ENCODE measurements around the gene AFAP1L2.

The AFAP1L2 gene

DNA sequence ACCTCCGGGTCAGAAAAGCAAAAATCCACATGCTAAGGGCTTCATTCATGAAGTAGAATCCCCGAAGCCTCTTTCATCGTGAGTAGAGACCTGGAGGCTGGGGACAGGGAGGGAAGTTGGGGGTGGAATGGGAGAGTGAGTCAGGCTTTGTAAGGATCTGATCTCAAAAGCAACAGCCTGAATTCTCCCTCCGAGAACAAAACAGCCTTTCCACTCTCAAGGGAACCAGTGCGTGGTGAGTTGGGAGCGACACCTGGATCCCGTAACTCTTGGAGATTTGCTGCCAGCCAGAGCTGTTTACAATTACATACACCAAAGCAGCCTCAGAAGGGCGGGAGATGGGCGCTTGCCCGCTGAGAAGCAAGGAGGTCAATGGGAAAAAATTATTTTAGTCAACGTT is 10.8 kb downstream of the AFAP1L2 start:
- Mint-ChIP-seq H3K36me3 (ENCODE audit: insufficient read depth) (no peaks in the 10 kb centered on the region), H3K27ac (ENCODE audit: low read depth) (no peak overlapping the region), H3K4me3 (no peak overlapping the region), H3K4me1 (no peaks in the 10 kb centered on the region), H3K27me3 (peaks cover 83% of the 10 kb centered on the region), H3K9me3 (no peaks in the 10 kb centered on the region)
- DNase-seq (ENCODE audit: low spot score in 2 of 2) (no peak), ATAC-seq (replicated peaks; ENCODE audit: extremely low read depth, poor library complexity, severe bottlenecking) (no peak)

GRCh38 chr10:114392112-114392835 is 12.0 kb downstream of the AFAP1L2 start:
- DNase-seq (ENCODE audit: low spot score in 2 of 2), result no peak
- no peaks in the 10 kb centered on the region for H3K36me3 Mint-ChIP-seq (ENCODE audit: insufficient read depth)
- no peak overlapping the region for H3K27ac Mint-ChIP-seq (ENCODE audit: low read depth)
- no peak for ATAC-seq (replicated peaks; ENCODE audit: extremely low read depth, poor library complexity, severe bottlenecking)
- H3K9me3 Mint-ChIP-seq, result no peaks in the 10 kb centered on the region
- peaks cover 83% of the 10 kb centered on the region for H3K27me3 Mint-ChIP-seq
- H3K4me3 Mint-ChIP-seq, result no peak overlapping the region
- H3K4me1 Mint-ChIP-seq, result no peaks in the 10 kb centered on the region

DNA sequence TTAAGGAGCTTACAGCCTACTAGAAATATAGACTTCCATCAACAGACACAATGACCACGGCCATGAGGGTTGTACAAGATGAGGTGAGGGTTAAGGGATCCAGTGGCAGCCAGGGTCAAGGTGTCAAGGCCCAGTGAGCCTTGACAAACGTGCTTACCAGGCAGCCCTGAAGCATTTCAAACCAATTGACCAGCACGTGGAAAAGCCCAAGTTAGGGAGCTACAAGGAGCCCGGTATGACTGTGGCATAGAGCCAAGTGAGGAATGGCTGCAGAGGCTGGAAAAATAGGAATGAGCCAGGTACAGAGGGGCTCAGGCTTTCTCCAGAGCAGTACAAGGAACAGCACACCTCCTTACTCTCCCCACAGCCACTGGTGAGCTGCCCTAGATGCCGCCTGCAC is 12.7 kb downstream of the AFAP1L2 start:
- ATAC-seq (replicated peaks; ENCODE audit: extremely low read depth, poor library complexity, severe bottlenecking) (no peak), DNase-seq (ENCODE audit: low spot score in 2 of 2) (no peak)
- H3K9me3 Mint-ChIP-seq, result no peaks in the 10 kb centered on the region
- H3K4me1 Mint-ChIP-seq, result no peaks in the 10 kb centered on the region
- no peak overlapping the region for H3K27ac Mint-ChIP-seq (ENCODE audit: low read depth)
- H3K27me3 Mint-ChIP-seq, result peaks cover 81% of the 10 kb centered on the region
- H3K36me3 Mint-ChIP-seq (ENCODE audit: insufficient read depth), result no peaks in the 10 kb centered on the region
- H3K4me3 Mint-ChIP-seq, result no peak overlapping the region

- Mint-ChIP-seq H3K36me3 (ENCODE audit: insufficient read depth) (peaks cover 2% of the 10 kb centered on the region), H3K4me3 (no peak overlapping the region), H3K9me3 (no peaks in the 10 kb centered on the region), H3K4me1 (no peaks in the 10 kb centered on the region), H3K27ac (ENCODE audit: low read depth) (no peak overlapping the region), H3K27me3 (peaks cover 68% of the 10 kb centered on the region)
- ATAC-seq (replicated peaks; ENCODE audit: extremely low read depth, poor library complexity, severe bottlenecking) (no peak), DNase-seq (ENCODE audit: low spot score in 2 of 2) (no peak)
Measured at GRCh38 chr10:114389426-114389825, 14.9 kb downstream of the AFAP1L2 start.

- DNase-seq (ENCODE audit: low spot score in 2 of 2) (no peak), ATAC-seq (replicated peaks; ENCODE audit: extremely low read depth, poor library complexity, severe bottlenecking) (no peak)
Measured at GRCh38 chr10:114388275-114388674, 16.0 kb downstream of the AFAP1L2 start.

GRCh38 chr10:114387784-114388183 is 16.5 kb downstream of the AFAP1L2 start:
- no peak for ATAC-seq (replicated peaks; ENCODE audit: extremely low read depth, poor library complexity, severe bottlenecking)
- Mint-ChIP-seq H3K9me3 (no peaks in the 10 kb centered on the region), H3K4me1 (no peaks in the 10 kb centered on the region), H3K4me3 (no peak overlapping the region), H3K36me3 (ENCODE audit: insufficient read depth) (peaks cover 2% of the 10 kb centered on the region), H3K27me3 (peaks cover 51% of the 10 kb centered on the region), H3K27ac (ENCODE audit: low read depth) (no peak overlapping the region)
- no peak for DNase-seq (ENCODE audit: low spot score in 2 of 2)

More at GRCh38 chr10:114388275-114388674, 16.0 kb downstream of the AFAP1L2 start:
- Mint-ChIP-seq H3K27me3 (peaks cover 56% of the 10 kb centered on the region), H3K27ac (ENCODE audit: low read depth) (no peak overlapping the region), H3K36me3 (ENCODE audit: insufficient read depth) (peaks cover 2% of the 10 kb centered on the region), H3K9me3 (no peaks in the 10 kb centered on the region), H3K4me3 (no peak overlapping the region), H3K4me1 (no peaks in the 10 kb centered on the region)

GRCh38 chr10:114386452-114386851 is 17.9 kb downstream of the AFAP1L2 start:
- no peak overlapping the region for H3K27ac Mint-ChIP-seq (ENCODE audit: low read depth)
- peaks cover 51% of the 10 kb centered on the region for H3K27me3 Mint-ChIP-seq
- no peaks in the 10 kb centered on the region for H3K9me3 Mint-ChIP-seq
- no peaks in the 10 kb centered on the region for H3K4me1 Mint-ChIP-seq
- ATAC-seq (replicated peaks; ENCODE audit: extremely low read depth, poor library complexity, severe bottlenecking), result peak; percentile 28
- H3K4me3 Mint-ChIP-seq, result no peak overlapping the region
- DNase-seq (ENCODE audit: low spot score in 2 of 2), result no peak
- peaks cover 2% of the 10 kb centered on the region for H3K36me3 Mint-ChIP-seq (ENCODE audit: insufficient read depth)

DNA sequence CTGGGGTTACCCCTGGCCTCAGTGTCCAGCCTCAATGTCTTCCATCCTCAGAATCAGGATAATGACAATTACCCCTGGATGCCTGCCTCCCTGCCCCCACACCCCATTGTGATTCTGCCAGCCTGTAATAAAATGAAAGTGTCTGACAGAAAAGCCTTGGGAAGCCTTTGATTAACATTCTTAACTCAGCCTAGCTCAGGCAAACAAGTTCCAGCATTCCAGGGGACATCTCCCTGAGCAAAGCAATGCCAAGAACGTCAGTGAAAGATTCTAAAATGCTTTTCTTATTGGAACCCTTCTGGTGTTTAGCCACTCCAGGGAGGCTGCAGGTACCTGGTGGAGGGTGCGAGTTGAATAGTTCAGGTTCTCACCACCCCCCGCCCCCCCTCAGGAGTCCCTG is 18.7 kb downstream of the AFAP1L2 start:
- H3K36me3 Mint-ChIP-seq (ENCODE audit: insufficient read depth), result peaks cover 2% of the 10 kb centered on the region
- ATAC-seq (replicated peaks; ENCODE audit: extremely low read depth, poor library complexity, severe bottlenecking) (no peak), DNase-seq (ENCODE audit: low spot score in 2 of 2) (no peak)
- H3K27me3 Mint-ChIP-seq, result peaks cover 51% of the 10 kb centered on the region
- H3K4me3 Mint-ChIP-seq, result no peak overlapping the region
- no peaks in the 10 kb centered on the region for H3K9me3 Mint-ChIP-seq
- H3K27ac Mint-ChIP-seq (ENCODE audit: low read depth), result no peak overlapping the region
- H3K4me1 Mint-ChIP-seq, result no peaks in the 10 kb centered on the region

DNA sequence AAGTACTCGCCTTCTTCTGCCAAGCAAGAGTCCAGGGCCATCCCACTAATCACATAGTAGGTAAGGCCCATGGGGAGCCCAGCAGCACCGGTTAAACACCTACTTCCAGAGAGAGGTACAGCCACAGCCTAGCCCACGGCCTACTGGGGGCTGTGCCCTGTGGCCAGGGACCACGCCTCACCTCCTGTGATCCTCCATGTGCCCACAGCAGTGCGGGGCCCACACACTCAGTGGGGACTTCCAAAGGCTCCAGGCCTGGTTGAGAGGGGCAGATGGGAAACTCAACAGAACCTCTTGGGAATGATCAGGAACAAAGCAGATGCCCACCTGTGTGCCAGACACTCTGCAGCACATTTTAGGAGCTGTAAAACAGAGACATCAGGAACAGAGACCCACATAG is 19.7 kb downstream of the AFAP1L2 start:
- Mint-ChIP-seq H3K9me3 (no peaks in the 10 kb centered on the region), H3K27ac (ENCODE audit: low read depth) (no peak overlapping the region), H3K36me3 (ENCODE audit: insufficient read depth) (peaks cover 2% of the 10 kb centered on the region), H3K27me3 (peaks cover 50% of the 10 kb centered on the region), H3K4me3 (no peak overlapping the region), H3K4me1 (no peaks in the 10 kb centered on the region)
- no peak for DNase-seq (ENCODE audit: low spot score in 2 of 2)
- ATAC-seq (replicated peaks; ENCODE audit: extremely low read depth, poor library complexity, severe bottlenecking), result no peak

DNA sequence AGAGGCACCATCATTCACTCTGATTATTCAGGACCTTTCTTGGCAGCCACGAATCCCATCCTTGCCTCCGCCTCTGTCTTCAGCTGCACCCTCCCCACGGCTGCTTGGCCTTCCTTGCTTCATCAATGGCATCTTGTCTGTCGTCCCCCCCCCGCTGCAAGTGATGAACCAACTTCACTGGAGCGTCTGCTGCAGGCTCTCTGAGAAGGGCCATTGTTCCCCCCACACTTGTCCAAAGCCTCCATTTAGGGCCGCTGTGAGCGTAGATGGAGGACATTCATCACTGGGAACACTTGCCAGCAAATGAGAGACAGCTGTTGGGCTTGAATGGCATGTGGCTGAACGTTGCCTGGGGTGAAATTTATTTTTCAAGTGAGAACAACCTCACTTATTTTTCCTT is 20.1 kb downstream of the AFAP1L2 start:
- no peak overlapping the region for H3K4me3 Mint-ChIP-seq
- H3K36me3 Mint-ChIP-seq (ENCODE audit: insufficient read depth), result peaks cover 2% of the 10 kb centered on the region
- no peak overlapping the region for H3K27ac Mint-ChIP-seq (ENCODE audit: low read depth)
- ATAC-seq (replicated peaks; ENCODE audit: extremely low read depth, poor library complexity, severe bottlenecking) (no peak), DNase-seq (ENCODE audit: low spot score in 2 of 2) (no peak)
- H3K4me1 Mint-ChIP-seq, result no peaks in the 10 kb centered on the region
- peaks cover 49% of the 10 kb centered on the region for H3K27me3 Mint-ChIP-seq
- H3K9me3 Mint-ChIP-seq, result no peaks in the 10 kb centered on the region

GRCh38 chr10:114380797-114381196 is 23.5 kb downstream of the AFAP1L2 start:
- Mint-ChIP-seq H3K36me3 (ENCODE audit: insufficient read depth) (peaks cover 3% of the 10 kb centered on the region), H3K4me1 (no peaks in the 10 kb centered on the region), H3K9me3 (no peaks in the 10 kb centered on the region), H3K27me3 (peaks cover 36% of the 10 kb centered on the region), H3K4me3 (no peak overlapping the region), H3K27ac (ENCODE audit: low read depth) (no peak overlapping the region)
- ATAC-seq (replicated peaks; ENCODE audit: extremely low read depth, poor library complexity, severe bottlenecking), result no peak
- no peak for DNase-seq (ENCODE audit: low spot score in 2 of 2)

GRCh38 chr10:114380060-114380459 is 24.2 kb downstream of the AFAP1L2 start:
- no peaks in the 10 kb centered on the region for H3K4me1 Mint-ChIP-seq
- H3K27ac Mint-ChIP-seq (ENCODE audit: low read depth), result no peak overlapping the region
- no peak for ATAC-seq (replicated peaks; ENCODE audit: extremely low read depth, poor library complexity, severe bottlenecking)
- no peak for DNase-seq (ENCODE audit: low spot score in 2 of 2)
- peaks cover 43% of the 10 kb centered on the region for H3K27me3 Mint-ChIP-seq
- H3K36me3 Mint-ChIP-seq (ENCODE audit: insufficient read depth), result peaks cover 2% of the 10 kb centered on the region
- H3K4me3 Mint-ChIP-seq, result no peak overlapping the region
- no peaks in the 10 kb centered on the region for H3K9me3 Mint-ChIP-seq

- ATAC-seq (replicated peaks; ENCODE audit: extremely low read depth, poor library complexity, severe bottlenecking) (no peak), DNase-seq (ENCODE audit: low spot score in 2 of 2) (no peak)
- H3K27ac Mint-ChIP-seq (ENCODE audit: low read depth), result no peak overlapping the region
- H3K4me3 Mint-ChIP-seq, result no peak overlapping the region
- peaks cover 2% of the 10 kb centered on the region for H3K36me3 Mint-ChIP-seq (ENCODE audit: insufficient read depth)
- no peaks in the 10 kb centered on the region for H3K4me1 Mint-ChIP-seq
- H3K27me3 Mint-ChIP-seq, result peaks cover 44% of the 10 kb centered on the region
- H3K9me3 Mint-ChIP-seq, result no peaks in the 10 kb centered on the region
Measured at GRCh38 chr10:114379631-114380041, 24.7 kb downstream of the AFAP1L2 start.

Data from central memory CD8-positive, alpha-beta T cell (primary cell).